Measurements from ENCODE around the gene PI16. TPM values are rescaled to one million over a fixed set of nuclear protein-coding genes. Genes with fewer than 3 reads are reported as not detected.
"Not testable (repeated sequence)": the region's sequence is repeated elsewhere in the genome, so short reads cannot be mapped to it uniquely, and the experiment has no call there.

PI16 gene
- total and polyA plus RNA-seq, 2 of the 13 experiments (the other 11 are each of a cell fraction or from before 2014, with no cell fraction given): not detected

DNA sequence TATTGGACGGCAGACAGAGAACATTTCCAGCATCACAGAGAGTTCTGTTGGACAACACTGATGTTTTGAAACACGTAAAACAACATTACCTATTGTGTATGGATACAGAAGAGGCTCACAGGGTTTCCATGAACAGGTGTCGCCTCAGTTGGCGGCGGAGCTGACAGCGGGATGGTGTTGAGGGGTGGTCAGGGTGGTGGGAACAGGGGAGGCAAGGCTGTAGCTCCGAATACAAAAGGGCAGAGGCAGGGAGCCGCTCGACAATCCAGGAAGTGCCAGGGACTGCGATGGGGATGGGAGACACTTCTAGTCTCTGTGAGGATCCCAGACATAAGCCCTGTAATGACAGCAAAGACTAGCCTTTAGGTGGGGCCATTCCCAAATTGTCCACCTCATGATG, 14.5 kb upstream of the PI16 start (continued):
- TF ChIP-seq, protein P1, sequence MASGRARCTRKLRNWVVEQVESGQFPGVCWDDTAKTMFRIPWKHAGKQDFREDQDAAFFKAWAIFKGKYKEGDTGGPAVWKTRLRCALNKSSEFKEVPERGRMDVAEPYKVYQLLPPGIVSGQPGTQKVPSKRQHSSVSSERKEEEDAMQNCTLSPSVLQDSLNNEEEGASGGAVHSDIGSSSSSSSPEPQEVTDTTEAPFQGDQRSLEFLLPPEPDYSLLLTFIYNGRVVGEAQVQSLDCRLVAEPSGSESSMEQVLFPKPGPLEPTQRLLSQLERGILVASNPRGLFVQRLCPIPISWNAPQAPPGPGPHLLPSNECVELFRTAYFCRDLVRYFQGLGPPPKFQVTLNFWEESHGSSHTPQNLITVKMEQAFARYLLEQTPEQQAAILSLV (CRISPR knock-in tag; IDR thresholded peaks at IDR 0.05; ENCODE audit: borderline replicate concordance): no peak
- TF ChIP-seq TSC22D2 (CRISPR knock-in tag; IDR thresholded peaks at IDR 0.05; ENCODE audit: borderline replicate concordance) (no peak), ZFP1 (CRISPR knock-in tag; IDR thresholded peaks at IDR 0.05) (no peak), SIN3B (IDR thresholded peaks at IDR 0.05; ENCODE audit: low read length) (no peak), ETV6 (CRISPR knock-in tag; conservative IDR thresholded peaks at IDR 0.05) (no peak), KAT7 (CRISPR knock-in tag; IDR thresholded peaks at IDR 0.05; ENCODE audit: borderline replicate concordance) (no peak), NFYB (CRISPR knock-in tag; IDR thresholded peaks at IDR 0.05) (no peak)

DNA sequence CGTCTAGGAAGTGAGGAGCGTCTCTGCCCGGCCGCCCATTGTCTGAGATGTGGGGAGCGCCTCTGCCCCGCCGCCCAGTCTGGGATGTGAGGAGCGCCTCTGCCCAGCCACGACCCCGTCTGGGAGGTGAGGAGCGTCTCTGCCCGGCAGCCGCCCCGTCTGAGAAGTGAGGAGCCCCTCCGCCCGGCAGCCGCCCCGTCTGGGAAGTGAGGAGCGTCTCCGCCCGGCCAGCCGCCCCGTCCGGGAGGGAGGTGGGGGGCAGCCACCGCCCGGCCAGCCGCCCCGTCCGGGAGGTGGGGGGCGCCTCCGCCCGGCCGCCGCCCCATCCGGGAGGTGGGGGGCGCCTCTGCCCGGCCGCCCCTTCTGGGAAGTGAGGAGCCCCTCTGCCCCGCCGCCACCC, 13.0 kb upstream of the PI16 start:
- BruUV-seq (replicated peaks); H4K20me1 ChIP-seq (ENCODE audit: insufficient read depth, low read length): not testable (repeated sequence)
- 77% methylated on average over 12 of the region's 40 CpGs for WGBS (ENCODE audit: low lambda C conversion rate)

DNA sequence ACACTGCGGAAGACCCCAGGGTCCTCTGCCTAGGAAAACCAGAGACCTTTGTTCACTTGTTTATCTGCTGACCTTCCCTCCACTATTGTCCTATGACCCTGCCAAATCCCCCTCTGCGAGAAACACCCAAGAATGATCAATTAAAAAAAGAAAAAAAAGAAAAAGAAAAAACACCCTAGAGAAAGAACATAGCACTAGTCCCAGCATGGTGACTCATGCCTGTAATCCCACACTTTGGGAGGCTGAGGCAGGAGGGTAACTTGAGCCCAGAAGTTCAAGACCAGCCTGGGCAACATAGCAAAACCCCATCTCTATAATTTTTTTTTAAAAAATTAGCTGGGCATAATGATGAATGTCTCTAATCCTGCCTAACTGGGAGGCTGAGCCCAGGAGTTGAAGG, 12.2 kb upstream of the PI16 start:
- POLR2A ChIA-PET; H3K9ac ChIP-seq (ENCODE audit: insufficient read depth, low read depth, low read length); H3K4me2 ChIP-seq (ENCODE audit: low read depth, low read length); H3K4me1 ChIP-seq (ENCODE audit: insufficient read depth, low read length); H3K4me3 ChIP-seq (replicated peaks in 1 of 3; ENCODE audit: insufficient read depth in 1 of 3, low read depth in 2 of 3, low read length in 3 of 3); H4K20me1 ChIP-seq (ENCODE audit: insufficient read depth, low read length); H3K27ac ChIP-seq (ENCODE audit: extremely low read length, insufficient read depth, low read length); H3K79me2 ChIP-seq (ENCODE audit: insufficient read depth, low read length); H3K36me3 ChIP-seq (replicated peaks in 1 of 2; ENCODE audit: control insufficient read depth in 1 of 2, insufficient read depth in 2 of 2, low read length in 2 of 2); BruUV-seq (replicated peaks); FAIRE-seq; H3K9me3 ChIP-seq (ENCODE audit: low read length); H2AFZ ChIP-seq (ENCODE audit: low read length); CTCF ChIA-PET (ENCODE audit: low intra/inter-chr PET ratio, low total read pairs); DNase-seq (ENCODE audit: low spot score); in situ Hi-C loops (cut with HindIII; ENCODE audit: extremely low pct_ligation_motif_present, low pct_unique_long_range_greater_than_20kb); ATAC-seq; intact Hi-C loops (cut with micrococcal nuclease; ENCODE audit: unreplicated experiment): not testable (repeated sequence)
- peaks cover 2 to 48% of the 10 kb centered on the region in 2 experiments; a peak in 4 of 5 replicates for H3K27me3 ChIP-seq (ENCODE audit: control insufficient read depth in 1 of 2, insufficient read depth in 2 of 2, low read length in 2 of 2)
- 4% methylated on average over 1 of the region's 2 CpGs for WGBS (ENCODE audit: low lambda C conversion rate)

More for the DNA sequence above, 13.0 kb upstream of the PI16 start:
- H3K79me2 ChIP-seq (ENCODE audit: insufficient read depth, low read length); POLR2A ChIA-PET; intact Hi-C loops (cut with micrococcal nuclease; ENCODE audit: unreplicated experiment); H3K36me3 ChIP-seq (replicated peaks in 1 of 2; ENCODE audit: control insufficient read depth in 1 of 2, insufficient read depth in 2 of 2, low read length in 2 of 2); DNase-seq (ENCODE audit: low spot score); CTCF ChIA-PET (ENCODE audit: low intra/inter-chr PET ratio, low total read pairs); H3K4me1 ChIP-seq (ENCODE audit: insufficient read depth, low read length); H3K4me3 ChIP-seq (replicated peaks in 1 of 3; ENCODE audit: insufficient read depth in 1 of 3, low read depth in 2 of 3, low read length in 3 of 3); H3K27ac ChIP-seq (ENCODE audit: extremely low read length, insufficient read depth, low read length); ATAC-seq; H2AFZ ChIP-seq (ENCODE audit: low read length); H3K9me3 ChIP-seq (ENCODE audit: low read length); H3K9ac ChIP-seq (ENCODE audit: insufficient read depth, low read depth, low read length); in situ Hi-C loops (cut with HindIII; ENCODE audit: extremely low pct_ligation_motif_present, low pct_unique_long_range_greater_than_20kb); H3K4me2 ChIP-seq (ENCODE audit: low read depth, low read length); FAIRE-seq: not testable (repeated sequence)
- peaks cover 2 to 47% of the 10 kb centered on the region in 2 experiments; a peak in 4 of 5 replicates for H3K27me3 ChIP-seq (ENCODE audit: control insufficient read depth in 1 of 2, insufficient read depth in 2 of 2, low read length in 2 of 2)

All from HepG2 (cell line).